Measurements from ENCODE around the gene IRS2.

- TF ChIP-seq POLR2A (IDR thresholded peaks at IDR 0.05), result no peak
- no peak for TF ChIP-seq CTCF (IDR thresholded peaks at IDR 0.05)
- TF ChIP-seq POLR2AphosphoS5 (IDR thresholded peaks at IDR 0.05), result no peak
- no peak for TF ChIP-seq EP300 (IDR thresholded peaks at IDR 0.05)
Measured at GRCh38 chr13:109764470-109765291, 21.7 kb downstream of the IRS2 start.

All from upper lobe of left lung (tissue), 4 donors.